ENCODE results near the gene SPATS2L. TPM values are rescaled to one million over a fixed set of nuclear protein-coding genes. Genes with fewer than 3 reads are reported as not detected.
A peak's percentile ranks its signal among the peaks of the same experiment; 100 is the strongest.

SPATS2L gene
- total RNA-seq, 1 experiment from 2014 or later = 47.3 TPM

DNA sequence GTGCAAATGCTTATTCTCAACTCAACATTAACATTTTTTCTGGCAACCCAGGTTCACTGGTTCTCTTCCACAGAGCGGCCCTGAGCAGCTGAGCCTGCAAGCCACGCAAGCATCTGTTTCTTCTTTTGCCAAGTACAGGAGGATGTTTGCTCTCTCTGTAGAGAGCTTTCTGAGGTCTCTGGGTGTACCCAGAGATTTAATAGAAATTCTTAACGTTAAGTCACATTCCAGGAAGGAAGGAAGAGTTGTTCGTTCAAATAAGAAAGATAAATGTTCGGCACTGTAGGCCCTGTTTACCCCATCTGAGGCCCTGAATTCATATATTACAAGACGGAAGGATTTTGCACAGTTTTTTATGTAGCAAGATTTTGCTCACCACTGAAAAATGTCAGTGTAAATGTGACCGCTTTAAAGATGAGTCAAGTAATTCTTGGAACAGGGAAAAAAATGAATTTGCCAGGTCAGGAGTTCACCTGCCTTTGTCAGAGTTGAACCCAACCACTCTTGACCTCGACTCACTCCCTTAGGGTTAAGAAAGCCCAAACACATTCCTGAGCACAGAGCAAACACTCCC, 173.3 kb downstream of the SPATS2L start:
- no peak overlapping the region for H3K4me3 Mint-ChIP-seq
- Histone ChIP-seq H3K18ac (ENCODE audit: insufficient read length, low read depth, low read length) (no peak overlapping the region), H3K79me1 (ENCODE audit: insufficient read depth, low read depth, low read length, poor library complexity, severe bottlenecking) (no peaks in the 10 kb centered on the region), H2AK5ac (ENCODE audit: insufficient read length, low read length) (no peak overlapping the region), H3K9me3 (ENCODE audit: control insufficient read depth, low read depth, low read length) (no peaks in the 10 kb centered on the region), H2BK20ac (ENCODE audit: low read depth, low read length, poor library complexity, severe bottlenecking) (no peak overlapping the region), H4K20me1 (ENCODE audit: control insufficient read depth, insufficient read depth, insufficient read length) (no peaks in the 10 kb centered on the region), H3K79me2 (ENCODE audit: insufficient read depth, low read length) (no peaks in the 10 kb centered on the region), H3K23me2 (ENCODE audit: insufficient read length, low read depth, low read length, poor library complexity, severe bottlenecking) (no peaks in the 10 kb centered on the region), H2BK120ac (ENCODE audit: low read depth, low read length, poor library complexity, severe bottlenecking) (no peak overlapping the region), H2AFZ (ENCODE audit: low read length) (no peak overlapping the region), H4K5ac (ENCODE audit: insufficient read length, low read depth, low read length) (no peak overlapping the region), H2BK15ac (ENCODE audit: low read depth, low read length) (no peak overlapping the region), H3K14ac (ENCODE audit: insufficient read depth, low read length) (no peak overlapping the region), H3K56ac (ENCODE audit: insufficient read length, low read depth, low read length) (no peak overlapping the region), H2BK5ac (ENCODE audit: insufficient read length, low read length) (no peak overlapping the region), H3K23ac (ENCODE audit: insufficient read length, low read depth, low read length) (no peak overlapping the region), H3K4me2 (ENCODE audit: insufficient read depth, insufficient read length, low read length) (no peak overlapping the region), H4K91ac (ENCODE audit: insufficient read length, low read depth, low read length) (no peak overlapping the region), H4K8ac (replicated peaks; ENCODE audit: insufficient read length, low read depth, low read length) (no peak overlapping the region), H2BK12ac (ENCODE audit: insufficient read length, low read depth, low read length) (no peak overlapping the region), H3K9ac (ENCODE audit: extremely low read depth, insufficient read length, low read length) (no peak overlapping the region), H3T11ph (ENCODE audit: low read length) (no peak overlapping the region), H3K4me1 (ENCODE audit: insufficient read depth, low read length) (peaks cover 4% of the 10 kb centered on the region), H3K4ac (ENCODE audit: low read depth, low read length) (no peak overlapping the region), H3K27ac (ENCODE audit: insufficient read length, low read depth, low read length) (no peak overlapping the region), H3K27me3 (ENCODE audit: insufficient read depth, low read length) (no peaks in the 10 kb centered on the region)
- H3K9me3 Mint-ChIP-seq = no peaks in the 10 kb centered on the region
- peak overlapping the region in 1 of 3 experiments; percentile 3; a peak in 2 of 7 replicates for H3K27ac Mint-ChIP-seq
- no CpG with 5 or more reads among the region's 8 CpGs for WGBS (ENCODE audit: extremely low coverage, insufficient read length, low lambda C conversion rate)
- DNase-seq = no peak
- peaks cover 9 to 35% (median 11%) of the 10 kb centered on the region in 3 experiments for H3K36me3 Mint-ChIP-seq (ENCODE audit: insufficient read depth in 1 of 3, low read depth in 3 of 3)
- TF ChIP-seq, protein P1, sequence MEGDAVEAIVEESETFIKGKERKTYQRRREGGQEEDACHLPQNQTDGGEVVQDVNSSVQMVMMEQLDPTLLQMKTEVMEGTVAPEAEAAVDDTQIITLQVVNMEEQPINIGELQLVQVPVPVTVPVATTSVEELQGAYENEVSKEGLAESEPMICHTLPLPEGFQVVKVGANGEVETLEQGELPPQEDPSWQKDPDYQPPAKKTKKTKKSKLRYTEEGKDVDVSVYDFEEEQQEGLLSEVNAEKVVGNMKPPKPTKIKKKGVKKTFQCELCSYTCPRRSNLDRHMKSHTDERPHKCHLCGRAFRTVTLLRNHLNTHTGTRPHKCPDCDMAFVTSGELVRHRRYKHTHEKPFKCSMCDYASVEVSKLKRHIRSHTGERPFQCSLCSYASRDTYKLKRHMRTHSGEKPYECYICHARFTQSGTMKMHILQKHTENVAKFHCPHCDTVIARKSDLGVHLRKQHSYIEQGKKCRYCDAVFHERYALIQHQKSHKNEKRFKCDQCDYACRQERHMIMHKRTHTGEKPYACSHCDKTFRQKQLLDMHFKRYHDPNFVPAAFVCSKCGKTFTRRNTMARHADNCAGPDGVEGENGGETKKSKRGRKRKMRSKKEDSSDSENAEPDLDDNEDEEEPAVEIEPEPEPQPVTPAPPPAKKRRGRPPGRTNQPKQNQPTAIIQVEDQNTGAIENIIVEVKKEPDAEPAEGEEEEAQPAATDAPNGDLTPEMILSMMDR (conservative IDR thresholded peaks at IDR 0.05) = no peak
- H3K4me1 Mint-ChIP-seq = peaks cover 38 to 42% of the 10 kb centered on the region in 2 experiments
- no peaks in the 10 kb centered on the region for H3K27me3 Mint-ChIP-seq (ENCODE audit: low read depth)
